Activated effector memory CD4-positive, alpha-beta T cell treated with anti-CD3 and anti-CD28 coated beads, Interleukin-2, amount 50 U/mL, for 16 hours (primary cell): Measurements from ENCODE around the gene TMED1.

Experiments used
- DNase-seq: peaks from one replicate; pipeline ENCODE4 v3.0.0-alpha.2; 2020

TMED1 gene

GRCh38 chr19:10830931-10831779 lies 4.9 kb downstream of the TMED1 start:
- DNase-seq: no peak

DNA sequence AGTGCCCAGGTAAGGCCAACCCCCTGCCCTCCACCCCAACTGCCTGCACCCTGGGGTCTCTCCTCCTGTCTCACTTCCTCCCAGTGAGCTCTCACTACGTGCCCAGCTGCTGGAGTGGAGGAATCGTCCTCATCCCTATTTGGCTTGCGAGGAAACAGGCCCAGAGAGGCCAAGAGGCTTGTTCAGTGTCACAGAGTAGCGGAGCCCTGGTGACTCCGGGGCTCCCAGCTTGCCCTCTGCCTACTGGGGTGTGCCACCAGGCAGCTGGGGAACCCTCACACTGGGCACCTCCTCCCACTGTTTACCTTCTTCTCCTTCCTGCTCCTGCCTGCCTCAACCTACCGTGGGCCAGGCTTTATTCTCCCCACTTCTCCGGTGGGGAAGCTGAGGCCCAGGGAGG lies 5.6 kb downstream of the TMED1 start:
- no peak for DNase-seq

DNA sequence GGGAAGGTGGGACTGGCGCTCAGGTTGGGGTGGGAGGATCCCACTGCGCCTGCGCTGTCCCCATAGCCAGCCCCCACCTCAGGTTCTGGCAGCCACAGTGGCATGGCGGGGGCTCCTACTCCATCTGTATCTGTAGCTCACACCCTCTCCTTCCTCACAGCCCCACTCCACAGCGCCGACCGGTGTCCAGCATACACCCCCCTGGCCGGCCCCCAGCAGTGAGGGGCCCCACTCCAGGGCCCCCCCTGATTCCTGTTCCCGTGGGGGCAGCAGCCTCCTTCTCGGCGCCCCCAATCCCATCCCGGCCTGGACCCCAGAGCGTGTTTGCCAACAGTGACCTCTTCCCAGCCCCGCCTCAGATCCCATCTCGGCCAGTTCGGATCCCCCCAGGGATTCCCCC lies 6.0 kb downstream of the TMED1 start:
- no peak for DNase-seq

- DNase-seq: no peak
Observed at GRCh38 chr19:10828981-10829821, 6.8 kb downstream of the TMED1 start.

GRCh38 chr19:10826846-10827245 lies 9.2 kb downstream of the TMED1 start:
- DNase-seq: no peak

DNA sequence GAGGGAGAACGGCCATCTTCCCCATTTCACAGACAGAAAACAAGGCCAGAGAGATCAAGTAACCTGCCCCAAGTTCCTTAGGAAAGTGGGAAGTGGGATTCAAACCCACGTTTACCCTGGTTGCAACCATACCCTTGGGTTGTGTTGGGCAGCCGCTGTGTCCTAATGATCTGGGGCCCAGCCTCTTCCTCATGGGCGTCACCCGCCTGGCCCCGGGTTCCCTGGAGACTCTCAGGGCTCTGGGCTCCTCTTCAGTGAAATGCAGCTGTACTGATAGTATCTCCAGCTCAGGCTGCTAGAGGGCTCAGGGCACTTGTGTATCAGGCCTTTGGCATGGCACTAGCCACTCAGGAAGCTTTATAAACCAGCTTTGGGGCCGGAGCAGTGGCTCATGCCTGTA lies 9.8 kb downstream of the TMED1 start:
- no peak for DNase-seq

GRCh38 chr19:10823690-10824089 lies 12.3 kb downstream of the TMED1 start:
- DNase-seq: no peak

DNA sequence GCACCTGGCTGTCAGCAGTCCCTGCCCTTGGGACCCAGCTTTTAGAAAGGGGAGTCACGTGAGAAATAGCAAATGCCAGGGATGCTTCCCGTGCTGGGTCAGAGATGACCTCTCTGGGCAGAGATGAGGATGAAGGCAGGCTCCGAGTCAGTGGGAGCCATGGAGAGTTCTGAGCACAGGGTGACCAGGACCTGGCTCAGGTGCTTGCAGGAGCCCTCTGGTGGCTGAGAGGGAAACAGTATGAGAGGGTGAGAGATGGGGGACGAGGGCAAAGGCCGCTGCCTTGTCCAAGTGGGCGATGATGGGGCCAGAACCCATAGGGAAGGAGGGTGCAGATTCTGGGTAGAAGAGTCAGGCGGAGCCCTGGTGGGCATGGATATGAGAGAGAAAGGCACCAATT lies 15.8 kb downstream of the TMED1 start:
- no peak for DNase-seq

DNA sequence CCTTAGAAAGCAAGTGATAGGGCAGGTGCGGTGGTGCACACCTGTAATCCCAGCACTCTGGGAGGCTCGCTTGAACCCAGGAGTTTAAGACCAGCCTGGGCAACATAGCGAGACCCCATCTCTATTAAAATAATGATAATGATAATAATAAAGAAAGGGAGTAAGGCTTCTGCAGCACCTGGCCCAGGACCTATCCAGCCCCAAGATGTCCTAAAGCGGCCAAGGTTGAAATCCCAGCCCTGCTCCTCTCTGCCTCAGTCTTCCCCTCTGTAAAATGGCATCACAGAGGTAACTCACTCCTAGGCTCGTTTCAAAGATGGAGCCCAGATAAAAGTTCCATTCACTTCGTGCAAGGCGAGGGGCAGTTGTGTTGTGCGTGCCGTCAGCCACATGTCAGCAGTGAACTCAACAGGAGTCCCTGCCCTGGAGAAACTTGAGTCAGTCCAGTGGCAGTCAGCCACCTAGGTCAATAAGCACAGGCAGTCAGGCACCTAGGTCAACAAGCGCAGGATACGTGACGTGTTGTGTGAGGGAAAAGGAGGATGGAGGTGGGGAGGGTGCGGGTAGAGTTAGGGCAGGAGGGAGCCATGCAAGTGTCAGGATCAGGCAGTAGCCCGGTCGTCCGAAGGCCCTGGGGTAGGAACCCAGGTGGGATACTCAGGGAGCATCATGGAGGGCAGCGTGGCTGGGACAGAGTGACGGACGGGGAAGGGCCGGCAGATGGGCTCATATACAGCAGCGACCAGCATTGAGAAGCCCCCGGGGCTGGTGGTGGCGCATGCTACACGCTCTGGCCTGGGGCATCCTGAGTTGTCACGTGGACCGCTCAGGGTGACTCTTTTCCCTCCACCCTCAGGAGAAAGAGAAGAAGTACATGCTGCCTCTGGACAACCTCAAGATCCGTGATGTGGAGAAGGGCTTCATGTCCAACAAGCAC lies 16.6 kb downstream of the TMED1 start:
- no peak for DNase-seq

DNA sequence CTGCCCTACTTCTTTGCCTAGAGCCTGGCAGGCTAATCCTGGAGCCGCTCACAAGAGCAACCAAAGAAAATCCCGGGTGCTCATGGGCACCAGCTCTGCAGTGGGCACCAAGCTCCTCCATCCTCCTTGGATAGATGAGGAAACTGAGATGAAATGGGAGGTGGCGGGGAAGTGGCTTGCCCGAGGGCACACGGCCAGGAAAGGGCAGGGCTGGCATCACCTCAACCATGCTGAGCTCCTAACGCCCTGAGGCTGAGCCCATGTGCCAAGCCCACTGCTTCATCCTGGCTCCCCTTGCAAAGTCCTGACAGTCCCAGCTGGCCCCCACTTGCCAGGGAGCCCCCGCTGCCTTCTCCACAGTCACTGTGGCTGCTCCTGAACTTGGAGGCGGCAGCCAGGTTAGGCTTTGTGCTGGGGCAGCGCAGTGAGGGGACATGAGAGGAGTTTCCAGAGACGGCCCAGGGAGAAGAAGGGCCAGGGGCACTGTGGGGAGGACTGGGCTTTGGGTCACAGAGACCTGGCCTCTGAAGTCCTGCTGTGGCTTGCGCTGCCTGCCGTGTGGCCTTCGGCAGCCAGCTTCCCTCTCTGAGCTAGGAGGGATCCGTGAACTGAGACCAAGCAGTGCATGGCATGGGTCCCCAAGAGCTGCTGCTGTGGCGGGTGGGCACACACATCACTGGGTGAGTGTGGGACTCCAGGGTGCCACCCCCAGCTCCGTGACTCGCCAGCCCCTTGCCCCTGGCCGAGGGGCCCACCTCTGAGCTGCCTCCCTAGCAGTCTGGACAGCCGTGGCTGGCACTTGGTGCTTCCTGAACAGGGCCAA lies 17.5 kb downstream of the TMED1 start:
- no peak for DNase-seq

- DNase-seq: no peak
Observed at GRCh38 chr19:10817291-10818038, 18.5 kb downstream of the TMED1 start.

DNA sequence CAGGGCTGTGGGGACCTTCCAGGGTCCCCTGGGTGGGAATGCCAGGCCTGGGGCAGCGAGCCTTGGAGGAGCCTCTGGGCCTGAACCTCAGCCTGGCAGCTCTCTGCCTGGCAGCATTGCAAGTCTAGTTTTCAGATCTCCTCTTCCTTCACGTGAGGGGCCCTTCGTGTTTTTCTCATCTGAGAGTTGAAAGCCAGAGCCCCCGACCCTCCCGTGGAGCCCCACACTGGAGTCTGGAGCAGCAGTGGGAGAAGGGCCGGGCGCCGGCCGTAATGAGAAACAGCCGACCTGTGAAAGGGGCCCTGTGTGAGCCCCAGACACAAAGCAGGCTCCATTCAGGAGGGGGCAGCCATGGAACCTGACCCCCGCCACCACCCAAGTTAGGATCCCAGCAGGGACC lies 19.3 kb downstream of the TMED1 start:
- no peak for DNase-seq

DNA sequence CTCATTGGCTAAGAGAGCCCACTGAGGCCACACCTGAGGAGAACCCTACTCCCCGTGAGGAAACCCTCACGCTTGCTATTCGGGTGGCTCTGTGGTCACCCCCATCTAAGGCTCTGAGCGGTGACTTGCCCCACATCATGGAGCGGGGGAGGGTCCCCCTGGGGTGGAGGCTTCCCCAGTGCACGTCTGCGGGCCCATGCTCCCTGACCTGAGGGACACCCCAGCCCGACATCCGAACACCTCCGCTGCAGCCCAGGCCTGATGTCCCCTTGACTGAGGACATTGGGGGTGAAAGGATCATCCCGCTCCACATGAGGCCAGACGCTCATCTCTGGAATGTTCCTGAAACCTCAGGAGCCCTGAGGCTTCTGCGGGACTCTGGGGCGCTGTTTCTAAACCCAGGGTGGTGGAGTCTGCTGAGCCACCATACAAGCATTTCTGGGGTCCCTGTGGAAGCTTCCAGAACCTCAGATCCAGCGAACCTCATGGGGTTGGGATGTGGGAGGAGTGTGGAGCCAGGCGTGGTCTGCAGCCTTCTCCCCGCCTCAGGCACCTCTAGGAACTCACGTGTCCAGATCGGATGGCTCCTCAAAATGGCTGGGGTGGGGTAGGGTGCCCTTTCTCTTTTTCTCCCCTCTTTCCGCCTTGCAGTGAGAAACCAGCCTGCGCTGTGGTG lies 19.9 kb downstream of the TMED1 start:
- DNase-seq: no peak

- DNase-seq: no peak
Observed at GRCh38 chr19:10815007-10815536, 20.9 kb downstream of the TMED1 start.

DNA sequence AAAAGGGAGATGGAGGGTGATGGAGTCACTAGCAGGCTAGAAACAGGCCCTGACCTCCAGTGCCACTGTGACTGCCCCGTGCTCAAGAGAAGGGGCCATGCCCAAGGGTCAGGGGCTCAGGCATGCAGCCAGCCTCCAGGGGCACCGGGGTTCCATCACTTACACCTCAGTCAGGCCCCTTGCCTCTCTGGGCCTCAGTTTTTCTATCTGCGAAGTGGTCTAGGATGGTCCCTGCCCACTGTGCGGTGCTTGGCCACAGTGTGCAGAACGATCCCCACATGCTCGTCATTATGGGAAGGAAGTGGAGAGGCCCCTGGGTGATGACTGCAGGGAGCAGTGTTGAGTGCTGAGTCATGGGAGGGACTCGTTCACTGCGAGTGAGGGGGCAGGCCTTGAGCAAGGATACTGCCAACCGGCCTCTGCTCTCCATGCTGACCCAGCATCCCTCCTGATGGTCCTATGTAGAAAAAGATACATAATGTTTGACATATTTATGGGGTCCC lies 23.1 kb downstream of the TMED1 start:
- DNase-seq: no peak

- no peak for DNase-seq
Observed at GRCh38 chr19:10812196-10812595, 23.8 kb downstream of the TMED1 start.

GRCh38 chr19:10811391-10812111 lies 24.5 kb downstream of the TMED1 start:
- DNase-seq: no peak

DNA sequence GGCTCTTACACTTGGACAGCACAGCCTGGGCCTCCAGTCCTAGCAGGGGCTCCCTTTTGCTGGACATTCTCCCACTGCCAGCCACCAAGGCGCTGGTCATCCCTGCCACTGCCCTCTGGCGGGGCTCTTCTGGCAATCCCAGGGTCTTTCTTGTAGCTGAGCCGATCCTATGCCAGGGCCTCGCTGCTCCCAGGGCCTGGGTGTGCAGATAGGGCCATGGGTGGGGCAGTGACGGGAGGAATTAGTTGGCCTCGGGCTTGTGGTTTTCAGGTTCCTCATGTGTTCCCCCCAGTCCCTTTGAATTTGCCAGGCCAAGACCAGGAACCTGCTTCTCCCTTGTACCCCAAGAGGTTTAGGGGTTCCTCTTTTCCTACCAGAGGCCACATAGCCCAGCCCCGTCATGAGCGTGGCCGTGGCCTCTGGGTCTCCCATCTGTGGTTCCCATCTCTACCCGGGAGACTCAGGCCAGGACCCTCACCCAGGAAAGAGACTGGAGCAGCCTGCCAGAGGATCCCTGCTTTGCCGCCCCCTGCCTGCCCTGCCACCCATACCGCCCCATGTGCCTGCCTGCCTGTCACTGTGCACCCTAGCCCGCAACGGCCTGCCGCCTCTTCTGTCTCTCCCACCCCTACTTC lies 26.2 kb downstream of the TMED1 start:
- no peak for DNase-seq
